K562 (cell line): ENCODE data around the gene KAT6B. TPM values are rescaled to one million over a fixed set of nuclear protein-coding genes. Genes with fewer than 3 reads are reported as not detected.

Experiments used
- DPF2 ChIP-seq: fragments of 450-650 bp; IDR thresholded peaks from 2 replicates; pipeline ENCODE4 v1.6.1; 2016
- OTX1 ChIP-seq: fragments of 450-650 bp; formaldehyde crosslinking; IDR thresholded peaks from 2 replicates; pipeline ENCODE4 v1.4.0; 2022; ENCODE audit warnings: mild to moderate bottlenecking
- PHB2 ChIP-seq: fragments of 450-650 bp; IDR thresholded peaks from 2 replicates; pipeline ENCODE4 v1.6.1; 2017; ENCODE audit warnings: low read depth
- RCOR1 ChIP-seq, 2 experiments: IDR thresholded peaks; 2 replicates each; pipeline ENCODE4 v1.6.1; 2012; ENCODE audit warnings: low read depth in 2 of 2, low read length in 2 of 2, borderline replicate concordance in 1 of 2, improper control_type of control experiment in 1 of 2
- SRSF1 ChIP-seq: fragments of 200-400 bp; formaldehyde crosslinking; IDR thresholded peaks from 2 replicates; pipeline ENCODE4 v1.6.1; 2017; ENCODE audit warnings: mild to moderate bottlenecking, low read depth, low read length, moderate library complexity
- U2AF1 ChIP-seq: fragments of 200-400 bp; formaldehyde crosslinking; optimal IDR thresholded peaks from 2 replicates; pipeline ENCODE3; 2017; ENCODE audit warnings: mild to moderate bottlenecking, low read depth, low read length, moderate library complexity
- YY1 ChIP-seq, 3 experiments: IDR thresholded peaks; 2 replicates each; pipeline ENCODE4 v1.6.1; 2011; ENCODE audit warnings: low read length in 2 of 3, mild to moderate bottlenecking in 2 of 3, moderate library complexity in 2 of 3, borderline replicate concordance in 1 of 3, control low read depth in 1 of 3, low read depth in 1 of 3; ENCODE audit not compliant: insufficient read depth in 3 of 3, insufficient replicate concordance in 2 of 3, control insufficient read depth in 1 of 3, insufficient read length in 1 of 3; ENCODE audit errors: extremely low read depth in 1 of 3
- ZNF239 ChIP-seq: fragments of 250-450 bp; sonication (Bioruptor Pico); IDR thresholded peaks from 2 replicates; pipeline ENCODE4 v1.4.0; 2020; ENCODE audit warnings: mild to moderate bottlenecking
- ZNF280A ChIP-seq: fragments of 450-650 bp; IDR thresholded peaks from 2 replicates; pipeline ENCODE4 v1.6.1; 2018; ENCODE audit warnings: mild to moderate bottlenecking, low read depth; ENCODE audit not compliant: partially characterized antibody
- ZNF316 ChIP-seq: fragments of 450-650 bp; IDR thresholded peaks from 2 replicates; pipeline ENCODE4 v1.6.1; 2016
- ZNF407 ChIP-seq: fragments of 450-650 bp; IDR thresholded peaks from 2 replicates; pipeline ENCODE4 v1.6.1; 2016; ENCODE audit warnings: low read depth
- polyA plus RNA-seq, 8 experiments: library from polyadenylated mRNA; depleted of rRNA in 4 of 8; stranded (reverse) in 5 of 8; unstranded in 3 of 8; fragments of >200 nt; fragmentation: Nextera tagmentation in 2 of 8; fragmentation: Illumina TruSeq in 1 of 8; extraction: Ambion mirVana in 2 of 8; extraction: Trizol in 1 of 8; gene quantifications; 2 replicates each; pipeline versions ENCODE4 v1.2.1 to v1.2.3, GENCODE V29; 2011 to 2014; ENCODE audit warnings: inconsistent platforms in 1 of 8, missing spikeins in 1 of 8
- total RNA-seq, 7 experiments: library from RNA; depleted of rRNA in 6 of 7; stranded (reverse); fragments of >200 nt in 6 of 7; fragmentation: Illumina TruSeq in 2 of 7; extraction: Trizol in 2 of 7; gene quantifications; 2 replicates each; pipeline versions ENCODE4 v1.2.1 to v1.2.3, GENCODE V29; 2011 to 2021; ENCODE audit warnings: low replicate concordance in 1 of 7
- TF ChIP-seq, protein P1 (sequence below): fragments of 450-650 bp; IDR thresholded peaks from 2 replicates; pipeline ENCODE4 v1.7.0; 2016; ENCODE audit warnings: borderline replicate concordance
- TF ChIP-seq, protein P2 (sequence below): fragments of 150-350 bp; conservative IDR thresholded peaks from 2 replicates; pipeline ENCODE4 v1.6.1; 2014; ENCODE audit warnings: low read length

KAT6B gene
- total and polyA plus RNA-seq, 9 of the 15 experiments (the other 6 are each of a cell fraction or from before 2014, with no cell fraction given), result 1.4 to 9.2 (median 6.8) TPM

DNA sequence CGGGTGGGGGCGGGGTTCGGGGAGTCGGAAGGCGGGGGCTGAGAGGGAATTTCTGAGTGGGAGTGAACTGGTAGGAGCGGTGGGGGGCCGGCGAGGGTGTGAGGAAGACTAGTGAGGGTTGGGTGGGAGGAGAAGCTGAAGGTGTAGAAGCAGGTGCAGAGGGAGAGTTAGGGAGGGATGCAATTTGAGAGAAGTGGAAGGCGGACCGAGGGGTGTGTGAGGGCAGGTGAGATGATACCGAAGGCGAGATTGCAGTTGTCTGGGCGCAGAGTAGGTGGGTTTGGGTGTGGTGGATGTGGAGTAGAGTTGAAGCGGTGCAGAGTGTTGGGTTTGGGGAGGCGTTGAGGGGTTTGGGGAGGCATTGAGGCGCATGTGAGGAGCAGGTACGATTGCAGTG is 643 bp downstream of the KAT6B start (continued):
- peak; percentile 34; the same call in 1 of the 2 replicates for TF ChIP-seq ZNF407
- TF ChIP-seq SRSF1, result no peak
- TF ChIP-seq ZNF239, result no peak
- no peak for TF ChIP-seq U2AF1
- TF ChIP-seq, protein P1, sequence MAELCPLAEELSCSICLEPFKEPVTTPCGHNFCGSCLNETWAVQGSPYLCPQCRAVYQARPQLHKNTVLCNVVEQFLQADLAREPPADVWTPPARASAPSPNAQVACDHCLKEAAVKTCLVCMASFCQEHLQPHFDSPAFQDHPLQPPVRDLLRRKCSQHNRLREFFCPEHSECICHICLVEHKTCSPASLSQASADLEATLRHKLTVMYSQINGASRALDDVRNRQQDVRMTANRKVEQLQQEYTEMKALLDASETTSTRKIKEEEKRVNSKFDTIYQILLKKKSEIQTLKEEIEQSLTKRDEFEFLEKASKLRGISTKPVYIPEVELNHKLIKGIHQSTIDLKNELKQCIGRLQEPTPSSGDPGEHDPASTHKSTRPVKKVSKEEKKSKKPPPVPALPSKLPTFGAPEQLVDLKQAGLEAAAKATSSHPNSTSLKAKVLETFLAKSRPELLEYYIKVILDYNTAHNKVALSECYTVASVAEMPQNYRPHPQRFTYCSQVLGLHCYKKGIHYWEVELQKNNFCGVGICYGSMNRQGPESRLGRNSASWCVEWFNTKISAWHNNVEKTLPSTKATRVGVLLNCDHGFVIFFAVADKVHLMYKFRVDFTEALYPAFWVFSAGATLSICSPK, result peak; percentile 78; the same call in 1 of the 2 replicates
- peak; percentile 14 for TF ChIP-seq ZNF280A
- TF ChIP-seq DPF2, result peak; percentile 83
- TF ChIP-seq, protein P2, sequence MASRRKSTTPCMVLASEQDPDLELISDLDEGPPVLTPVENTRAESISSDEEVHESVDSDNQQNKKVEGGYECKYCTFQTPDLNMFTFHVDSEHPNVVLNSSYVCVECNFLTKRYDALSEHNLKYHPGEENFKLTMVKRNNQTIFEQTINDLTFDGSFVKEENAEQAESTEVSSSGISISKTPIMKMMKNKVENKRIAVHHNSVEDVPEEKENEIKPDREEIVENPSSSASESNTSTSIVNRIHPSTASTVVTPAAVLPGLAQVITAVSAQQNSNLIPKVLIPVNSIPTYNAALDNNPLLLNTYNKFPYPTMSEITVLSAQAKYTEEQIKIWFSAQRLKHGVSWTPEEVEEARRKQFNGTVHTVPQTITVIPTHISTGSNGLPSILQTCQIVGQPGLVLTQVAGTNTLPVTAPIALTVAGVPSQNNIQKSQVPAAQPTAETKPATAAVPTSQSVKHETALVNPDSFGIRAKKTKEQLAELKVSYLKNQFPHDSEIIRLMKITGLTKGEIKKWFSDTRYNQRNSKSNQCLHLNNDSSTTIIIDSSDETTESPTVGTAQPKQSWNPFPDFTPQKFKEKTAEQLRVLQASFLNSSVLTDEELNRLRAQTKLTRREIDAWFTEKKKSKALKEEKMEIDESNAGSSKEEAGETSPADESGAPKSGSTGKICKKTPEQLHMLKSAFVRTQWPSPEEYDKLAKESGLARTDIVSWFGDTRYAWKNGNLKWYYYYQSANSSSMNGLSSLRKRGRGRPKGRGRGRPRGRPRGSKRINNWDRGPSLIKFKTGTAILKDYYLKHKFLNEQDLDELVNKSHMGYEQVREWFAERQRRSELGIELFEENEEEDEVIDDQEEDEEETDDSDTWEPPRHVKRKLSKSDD, result no peak
- TF ChIP-seq YY1 (IDR thresholded peaks at IDR 0.05; ENCODE audit: borderline replicate concordance in 1 of 3, control insufficient read depth in 1 of 3, extremely low read depth in 1 of 3, insufficient read depth in 3 of 3, insufficient read length in 1 of 3, insufficient replicate concordance in 2 of 3, low read depth in 1 of 3, low read length in 2 of 3), result no peak
- TF ChIP-seq OTX1, result peak; percentile 97
- TF ChIP-seq ZNF316, result 0 out of 2 replicates have a peak, but pooled peaks have one; percentile 26
- 0 out of 4 replicates have a peak, but pooled peaks of 1 of the 2 experiments have one; percentile 12 for TF ChIP-seq RCOR1 (IDR thresholded peaks at IDR 0.05; ENCODE audit: borderline replicate concordance in 1 of 2, low read depth in 2 of 2, low read length in 2 of 2)
- peak; percentile 65; the same call in 1 of the 2 replicates for TF ChIP-seq PHB2
